GM12892 (cell line): ENCODE data around the gene WWOX.

Experiments
- DNase-seq: peaks from one replicate; pipeline ENCODE4 v3.0.0; 2011; ENCODE audit not compliant: insufficient read length
- FAIRE-seq: peaks from 2 replicates; lab custom pipeline; 2011; peaks lifted over from hg19 to GRCh38; lab: Jason Lieb, UNC
- POLR2A ChIP-seq: IDR thresholded peaks from 2 replicates; pipeline ENCODE4 v1.6.1; 2011; ENCODE audit warnings: low read depth, low read length, control low read depth
- POLR2AphosphoS5 ChIP-seq: IDR thresholded peaks from 2 replicates; pipeline ENCODE4 v1.6.1; 2011; ENCODE audit warnings: low read depth, low read length, control low read depth
- TAF1 ChIP-seq: IDR thresholded peaks from 2 replicates; pipeline ENCODE4 v1.6.1; 2011; ENCODE audit warnings: low read depth, mild to moderate bottlenecking, control low read depth, low read length, borderline replicate concordance

Gene WWOX

GRCh38 chr16:78709137-78709884 lies 609.9 kb downstream of the WWOX start:
- DNase-seq (no peak), FAIRE-seq (no peak)
- TF ChIP-seq POLR2A: no peak
- TF ChIP-seq TAF1: no peak
- no peak for TF ChIP-seq POLR2AphosphoS5

DNA sequence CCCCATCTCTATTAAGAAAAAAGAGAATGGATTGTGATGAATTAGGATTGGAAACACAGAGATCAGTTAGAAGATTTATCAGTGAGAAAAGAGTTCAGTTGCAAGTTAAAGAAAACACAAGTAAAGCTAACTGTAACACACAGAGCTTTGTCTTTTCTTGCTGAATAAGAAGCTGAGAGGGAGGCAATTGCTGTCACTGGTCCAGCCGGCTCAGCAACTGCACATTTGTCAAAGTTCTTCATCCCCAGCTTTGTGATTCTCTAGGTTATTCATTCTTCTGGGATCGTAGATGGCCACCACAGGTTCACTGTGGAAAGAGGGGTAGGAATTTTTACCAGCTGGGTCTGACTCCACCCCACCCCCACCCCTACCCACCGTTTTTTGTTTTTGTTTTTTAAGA lies 615.7 kb downstream of the WWOX start:
- FAIRE-seq (no peak), DNase-seq (no peak)
- TF ChIP-seq POLR2AphosphoS5 (no peak), POLR2A (no peak), TAF1 (no peak)

GRCh38 chr16:78715673-78716072 lies 616.2 kb downstream of the WWOX start:
- no peak for FAIRE-seq
- DNase-seq: no peak
- TF ChIP-seq TAF1: no peak
- TF ChIP-seq POLR2AphosphoS5: no peak
- no peak for TF ChIP-seq POLR2A

GRCh38 chr16:78718141-78718540 lies 618.7 kb downstream of the WWOX start:
- TF ChIP-seq POLR2A (no peak), TAF1 (no peak), POLR2AphosphoS5 (no peak)
- FAIRE-seq (no peak), DNase-seq (no peak)

GRCh38 chr16:78720416-78720815 lies 621.0 kb downstream of the WWOX start:
- no peak for DNase-seq

GRCh38 chr16:78727536-78727935 lies 628.1 kb downstream of the WWOX start:
- DNase-seq: no peak
- TF ChIP-seq TAF1 (no peak), POLR2A (no peak), POLR2AphosphoS5 (no peak)
- FAIRE-seq: no peak

More at GRCh38 chr16:78720416-78720815, 621.0 kb downstream of the WWOX start:
- FAIRE-seq: no peak
- no peak for TF ChIP-seq TAF1
- no peak for TF ChIP-seq POLR2A
- no peak for TF ChIP-seq POLR2AphosphoS5

GRCh38 chr16:78729687-78730086 lies 630.2 kb downstream of the WWOX start:
- FAIRE-seq (no peak), DNase-seq (no peak)
- TF ChIP-seq TAF1: no peak
- TF ChIP-seq POLR2AphosphoS5: no peak
- TF ChIP-seq POLR2A: no peak

DNA sequence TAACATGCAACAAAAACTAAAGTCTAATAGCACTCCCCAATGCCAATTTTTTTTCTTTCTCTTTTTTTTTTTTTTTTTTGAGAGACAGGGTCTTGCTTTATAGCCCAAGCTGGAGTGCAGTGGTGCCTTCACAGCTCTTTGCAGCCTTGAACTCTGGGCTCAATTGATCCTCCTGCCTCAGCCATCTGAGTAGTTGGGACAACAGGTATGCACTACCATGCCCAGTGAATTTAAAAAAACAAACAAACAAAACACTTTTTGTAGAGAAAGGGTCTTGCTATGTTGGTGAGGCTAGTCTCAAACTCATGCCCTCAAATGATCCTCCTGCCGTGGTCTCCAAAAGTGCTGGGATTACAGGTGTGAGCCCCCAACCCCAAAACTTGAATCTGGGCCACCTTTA lies 632.3 kb downstream of the WWOX start:
- no peak for FAIRE-seq
- DNase-seq: no peak
- no peak for TF ChIP-seq TAF1
- TF ChIP-seq POLR2A: no peak

DNA sequence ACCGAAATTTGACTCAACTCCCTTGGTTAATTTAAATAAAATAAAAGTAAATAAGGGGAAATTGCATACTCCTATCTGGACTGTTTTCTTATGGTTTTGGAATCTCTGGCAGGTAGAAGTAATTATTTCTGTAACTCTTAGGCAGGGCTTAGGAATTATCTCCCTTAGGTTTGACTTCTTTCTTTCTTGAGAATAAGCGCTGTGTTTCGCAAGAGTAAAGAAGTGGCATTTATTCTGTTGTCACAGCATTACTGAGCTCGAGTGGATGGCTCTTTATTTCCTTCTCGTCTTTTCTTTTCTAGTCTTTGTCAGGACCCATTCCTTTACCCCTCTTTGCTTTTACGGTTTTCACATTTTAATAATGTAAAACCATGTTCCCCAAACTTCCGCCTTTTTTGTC lies 633.2 kb downstream of the WWOX start:
- FAIRE-seq (no peak), DNase-seq (no peak)
- TF ChIP-seq POLR2A (no peak), TAF1 (no peak), POLR2AphosphoS5 (no peak)

GRCh38 chr16:78735337-78735736 lies 635.9 kb downstream of the WWOX start:
- FAIRE-seq (no peak), DNase-seq (no peak)
- TF ChIP-seq POLR2A (no peak), POLR2AphosphoS5 (no peak), TAF1 (no peak)

GRCh38 chr16:78737630-78738029 lies 638.2 kb downstream of the WWOX start:
- no peak for FAIRE-seq

DNA sequence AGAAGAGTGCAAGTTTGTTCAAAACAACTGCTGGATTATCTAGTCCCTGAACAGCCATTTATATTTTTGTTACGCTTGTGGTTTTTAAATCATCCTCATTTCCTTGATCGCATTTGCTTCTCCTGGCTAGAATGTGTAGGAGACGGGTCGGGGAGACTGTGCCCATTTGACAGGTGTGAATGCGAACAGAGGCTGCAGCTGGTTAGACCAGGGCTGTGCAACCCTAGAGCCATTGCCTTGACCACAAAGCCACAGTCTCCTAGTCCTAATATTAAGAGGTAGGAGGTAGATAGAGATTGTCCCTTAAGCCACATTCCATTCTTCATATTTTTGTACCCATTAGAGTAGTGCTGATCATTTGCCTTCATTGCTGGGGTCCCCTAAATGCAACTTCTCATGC lies 639.1 kb downstream of the WWOX start:
- FAIRE-seq (no peak), DNase-seq (no peak)
- TF ChIP-seq POLR2A: no peak
- TF ChIP-seq TAF1: no peak
- TF ChIP-seq POLR2AphosphoS5: no peak

More at GRCh38 chr16:78737630-78738029, 638.2 kb downstream of the WWOX start:
- DNase-seq: no peak
- TF ChIP-seq POLR2A (no peak), TAF1 (no peak), POLR2AphosphoS5 (no peak)

- DNase-seq (no peak), FAIRE-seq (no peak)
- TF ChIP-seq POLR2AphosphoS5: no peak
- no peak for TF ChIP-seq POLR2A
- TF ChIP-seq TAF1: no peak
Observed at GRCh38 chr16:78740269-78740668, 640.8 kb downstream of the WWOX start.
